GM18502 (cell line): ENCODE data around the gene CFDP1.
A peak's percentile ranks its signal among the peaks of the same experiment; 100 is the strongest.

Experiments
- ATAC-seq: cut with Tn5 transposase; IDR thresholded peaks from one replicate; pipeline ENCODE4 v1.9.1; 2021; ENCODE audit warnings: mild to moderate bottlenecking; ENCODE audit not compliant: unreplicated experiment, poor library complexity

Gene CFDP1

DNA sequence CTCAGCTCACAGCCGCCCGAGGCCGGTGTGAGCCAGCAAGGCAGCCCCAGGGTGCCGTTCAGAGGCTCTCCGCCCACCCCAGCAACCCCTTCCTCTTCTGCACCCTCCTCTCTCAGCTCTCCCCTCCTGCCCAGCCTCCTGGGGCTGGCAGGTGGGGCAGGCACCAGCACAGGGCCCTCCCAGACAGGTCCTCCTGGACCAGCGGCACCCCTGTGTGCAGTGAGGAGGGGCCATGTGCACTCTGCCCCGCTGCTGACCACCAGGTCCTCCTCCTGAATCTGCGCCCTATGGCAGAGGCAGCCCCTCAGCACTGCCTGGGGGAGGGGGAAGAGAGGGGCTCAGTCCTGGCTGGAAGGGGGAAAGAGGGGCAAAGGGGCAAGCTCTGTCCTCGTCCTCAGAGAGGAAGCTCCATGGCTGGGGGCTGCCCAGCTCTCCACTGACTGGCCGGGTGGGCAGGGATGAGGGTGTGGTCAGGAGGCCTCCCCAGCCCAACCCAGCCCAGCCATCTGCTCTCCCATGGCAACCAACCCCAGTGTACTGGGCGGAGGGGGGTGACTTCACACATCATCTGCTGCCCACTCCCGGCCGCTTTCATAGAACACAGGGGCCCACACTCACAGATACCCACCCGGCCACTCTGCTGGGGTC is 176.5 kb downstream of the CFDP1 start:
- ATAC-seq = no peak

DNA sequence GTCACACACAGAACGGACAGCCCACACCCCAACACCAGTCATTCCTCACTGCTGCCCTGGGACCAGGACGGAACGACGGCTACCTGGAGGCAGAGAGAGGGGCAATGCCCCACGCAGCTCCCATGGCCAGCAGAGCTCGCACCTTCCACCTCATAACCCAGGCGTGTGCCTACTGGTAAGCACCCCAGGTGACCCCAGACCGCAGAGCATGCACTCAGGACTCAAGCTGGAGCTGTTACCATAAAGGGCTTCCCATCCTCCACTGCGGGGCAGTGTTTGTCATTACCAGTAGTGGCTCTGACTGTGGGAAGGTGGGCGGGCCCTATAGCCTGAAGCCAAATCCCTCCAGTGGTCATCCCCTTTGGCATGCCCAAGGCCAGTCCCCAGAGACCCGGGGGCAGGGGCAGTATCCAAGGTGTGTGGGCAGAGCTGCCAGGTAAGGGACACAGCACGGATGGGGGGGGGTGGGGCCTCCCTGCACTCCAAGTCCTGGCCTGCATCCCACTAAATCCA is 177.2 kb downstream of the CFDP1 start:
- ATAC-seq = no peak

DNA sequence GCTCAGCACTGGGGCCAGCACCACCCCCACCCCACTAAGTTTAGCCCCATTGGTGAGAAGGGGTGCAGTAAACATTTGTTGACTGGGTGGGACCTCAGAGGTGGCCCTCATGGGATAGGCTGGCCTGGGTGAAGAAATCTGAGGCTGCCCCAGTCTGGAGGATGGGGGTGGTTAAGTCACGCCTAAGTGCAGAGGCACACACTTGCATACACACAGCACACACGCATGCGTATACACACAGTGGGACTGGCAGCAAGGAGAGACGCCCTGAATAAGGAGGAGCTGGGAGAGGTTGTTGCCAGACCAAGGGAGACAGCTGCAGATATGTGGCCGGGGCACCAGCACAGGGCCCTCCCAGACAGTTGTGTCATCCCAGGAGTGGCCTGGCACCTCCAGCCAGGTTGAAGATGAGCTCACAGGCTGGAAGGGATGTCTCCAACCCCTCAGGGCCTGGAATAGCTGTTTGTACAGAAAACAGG is 178.9 kb downstream of the CFDP1 start:
- no peak for ATAC-seq

GRCh38 chr16:75252946-75253911 is 180.1 kb downstream of the CFDP1 start:
- no peak for ATAC-seq

GRCh38 chr16:75252049-75252864 is 181.0 kb downstream of the CFDP1 start:
- no peak for ATAC-seq

GRCh38 chr16:75251280-75252048 is 181.8 kb downstream of the CFDP1 start, which contains the start of gene BCAR1:
Gene BCAR1, minus strand, starts transcription at chr16:75251624. Its CDS starts 142 bp downstream, at chr16:75251482.
- ATAC-seq = peak; percentile 77

- ATAC-seq = peak; percentile 45
Measured at GRCh38 chr16:75250809-75251279, 182.5 kb downstream of the CFDP1 start.

GRCh38 chr16:75250089-75250808 is 183.1 kb downstream of the CFDP1 start:
- no peak for ATAC-seq

DNA sequence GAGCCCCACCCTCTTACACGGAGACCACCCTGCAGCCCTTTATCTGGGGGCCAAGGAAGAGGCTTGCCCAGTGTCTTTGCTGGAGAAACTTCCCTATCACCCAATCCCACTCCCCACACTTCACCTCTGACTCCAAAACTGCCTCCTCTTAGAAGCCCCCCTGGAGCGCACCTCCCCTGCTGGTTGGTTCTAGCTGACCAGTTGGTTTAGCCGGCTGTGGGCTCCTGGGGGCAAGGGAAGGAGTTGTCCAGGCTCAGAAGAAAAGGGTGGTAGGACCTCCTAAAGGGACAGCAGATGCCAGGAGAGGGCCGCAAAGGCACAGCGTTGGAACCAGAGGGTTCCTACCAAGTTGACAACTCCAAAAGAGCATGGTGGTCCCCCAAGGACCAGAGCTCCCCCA is 183.9 kb downstream of the CFDP1 start:
- ATAC-seq = no peak

DNA sequence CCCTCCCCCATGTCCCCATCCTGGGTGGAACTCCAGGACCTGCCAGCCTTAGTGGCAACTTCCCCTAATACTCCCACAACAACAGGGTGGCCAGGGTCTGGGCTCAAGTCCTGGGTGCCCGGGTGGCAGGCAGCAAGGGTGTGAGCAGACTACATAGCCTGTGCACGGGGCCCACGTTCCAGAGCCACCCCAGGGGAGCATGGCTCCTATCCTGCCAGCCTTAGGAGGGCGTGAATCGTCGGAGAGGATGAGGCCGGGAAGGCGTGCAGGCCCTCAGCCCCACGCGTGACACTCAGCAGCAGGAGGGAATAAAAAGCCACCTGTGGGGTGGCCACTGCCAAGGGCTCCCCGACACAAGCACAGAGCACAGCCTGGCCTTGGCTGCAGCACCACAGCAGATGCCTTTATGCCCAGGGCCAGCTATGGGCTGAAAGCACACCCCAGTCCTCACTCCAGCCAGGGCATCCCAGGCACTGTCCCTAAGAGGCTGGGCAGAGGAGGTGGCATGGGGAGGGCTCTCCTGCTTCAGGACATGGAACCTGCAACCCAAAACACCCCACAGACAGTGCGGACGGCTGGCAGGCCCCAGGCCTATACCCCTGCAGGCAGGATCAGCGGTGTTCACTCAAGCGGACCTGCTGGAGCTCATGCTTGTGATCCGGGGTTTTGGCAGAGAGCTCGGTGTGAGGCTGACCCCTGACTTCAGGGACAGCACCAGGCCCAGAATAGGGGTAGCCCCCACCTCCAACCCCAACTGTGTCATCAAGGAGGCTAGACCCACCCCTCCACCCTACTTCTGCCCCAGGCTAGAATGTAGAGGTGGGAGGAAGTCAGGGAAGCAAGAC is 184.5 kb downstream of the CFDP1 start:
- no peak for ATAC-seq

- no peak for ATAC-seq
Measured at GRCh38 chr16:75248142-75248535, 185.2 kb downstream of the CFDP1 start.

DNA sequence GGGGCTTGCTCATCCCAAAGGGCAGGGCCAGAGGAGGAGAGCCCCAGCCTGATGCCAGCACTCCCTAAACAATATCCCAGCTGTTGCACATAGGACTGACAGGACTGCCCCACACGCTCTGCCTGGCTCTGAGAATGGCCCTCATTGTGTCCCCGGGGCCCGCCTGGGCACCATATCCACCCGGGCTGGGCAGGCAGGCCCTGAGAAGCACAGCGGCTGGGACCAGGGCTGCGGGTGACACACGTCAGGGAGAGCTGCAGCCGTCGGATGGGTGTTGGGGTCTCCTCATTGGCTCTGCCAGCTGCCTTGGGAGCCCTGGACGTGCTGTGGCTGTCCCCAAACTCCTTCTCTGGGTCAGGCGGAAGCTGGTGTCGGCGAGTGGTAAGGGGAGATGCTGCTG is 186.1 kb downstream of the CFDP1 start:
- no peak for ATAC-seq

DNA sequence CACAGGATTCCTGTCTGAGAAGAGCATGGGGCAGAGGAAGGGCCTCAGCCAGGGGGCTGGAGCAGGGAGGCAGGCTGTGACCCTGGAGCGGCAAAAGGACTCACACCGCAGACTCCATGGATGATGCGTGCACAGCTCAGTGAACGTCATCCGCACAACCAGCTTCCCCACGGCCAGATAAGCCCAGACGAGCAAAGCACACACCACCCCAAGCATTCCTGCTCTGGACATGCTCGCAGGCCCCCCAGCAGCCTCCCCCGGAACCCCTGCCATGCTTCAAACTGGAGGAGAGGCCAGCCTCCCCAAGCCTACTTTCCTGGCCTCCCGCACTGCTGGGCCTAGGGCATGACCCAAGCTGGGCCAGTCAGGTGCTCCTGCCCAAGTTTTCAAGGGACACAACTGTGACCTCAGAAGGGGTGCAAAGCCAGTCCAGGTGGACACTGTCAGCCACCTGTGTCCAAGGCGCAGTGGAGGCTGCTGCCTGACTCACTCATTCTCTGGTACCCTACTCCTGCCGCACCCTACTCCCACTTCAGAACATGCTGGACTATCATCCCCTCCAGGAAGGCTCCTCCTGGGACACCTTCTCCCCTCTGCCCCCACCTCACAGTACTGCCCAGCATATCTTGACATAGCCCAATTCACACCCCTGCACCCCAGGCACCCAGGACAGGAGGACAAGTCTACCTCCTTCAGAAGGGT is 186.6 kb downstream of the CFDP1 start:
- no peak for ATAC-seq

- peak; percentile 55 for ATAC-seq
Measured at GRCh38 chr16:75244844-75245758, 188.2 kb downstream of the CFDP1 start.

DNA sequence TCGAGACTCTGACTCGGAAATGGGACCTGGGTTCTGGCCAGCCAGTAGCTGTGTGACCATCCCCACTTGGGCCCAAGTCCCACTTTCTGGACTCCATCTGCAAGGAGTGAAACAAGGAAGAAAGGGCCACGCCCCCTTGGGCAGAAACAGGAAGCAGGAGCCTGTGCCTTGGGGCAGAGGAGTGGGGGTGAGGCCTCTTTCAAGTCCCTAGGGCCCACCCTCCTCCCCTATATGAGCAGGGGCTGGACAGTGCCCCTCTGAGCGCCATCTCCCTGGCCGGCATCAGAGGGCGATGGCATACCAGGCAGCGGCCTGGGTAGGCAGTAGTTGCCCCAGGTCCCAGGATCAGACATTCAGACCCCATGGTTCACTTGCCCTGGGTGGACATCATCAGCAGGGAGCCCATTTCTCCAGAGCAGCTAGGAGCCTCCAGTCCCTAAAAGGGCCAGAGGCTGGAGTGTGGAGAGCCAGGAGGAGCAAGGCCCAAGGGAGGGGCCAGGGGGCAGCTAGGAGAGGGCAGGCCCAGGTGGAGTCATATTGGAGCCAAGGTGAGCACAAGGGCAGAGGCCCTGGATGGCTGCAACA is 189.0 kb downstream of the CFDP1 start:
- no peak for ATAC-seq
